ENCODE results near the gene NPPC. TPM values are rescaled to one million over a fixed set of nuclear protein-coding genes. Genes with fewer than 3 reads are reported as not detected.

The NPPC gene
- total RNA-seq, 1 donor from 2014 or later = 0.66 TPM

DNA sequence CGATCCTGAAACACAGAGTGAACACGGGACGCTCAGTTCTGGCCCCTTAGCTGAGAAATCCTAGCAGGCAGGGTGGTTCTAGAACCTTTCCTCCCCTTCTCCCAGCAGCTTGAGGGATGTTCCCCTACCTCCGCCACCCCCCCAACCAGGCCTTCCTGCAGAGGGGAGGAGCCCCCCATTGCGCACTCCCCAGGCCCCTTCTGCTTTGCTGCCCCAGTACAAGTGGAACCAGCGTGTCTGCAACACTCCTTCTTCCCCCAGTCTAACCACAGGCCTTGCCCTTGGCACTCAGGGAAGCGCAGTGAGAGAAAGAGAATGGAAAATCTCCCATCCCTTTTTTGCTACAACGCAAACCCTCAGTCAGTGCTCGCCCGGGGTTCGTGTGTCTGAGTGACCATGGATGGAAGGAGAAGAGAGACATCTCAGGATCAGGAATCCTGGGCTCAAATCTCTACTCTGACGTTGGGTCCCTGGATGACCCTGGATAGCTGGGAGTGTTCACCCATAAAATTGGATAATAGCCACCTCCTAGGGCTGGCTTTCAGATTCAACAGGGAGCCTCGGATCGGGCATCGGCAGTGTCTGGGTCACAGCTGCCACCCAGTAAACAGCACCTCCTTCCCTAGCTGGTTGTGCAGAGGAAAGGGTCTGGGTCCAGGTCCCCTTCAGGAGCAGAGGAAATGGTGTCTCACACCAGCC is 3.7 kb downstream of the NPPC start:
- H3K79me2 ChIP-seq (ENCODE audit: insufficient read depth, low read length) = no peaks in the 10 kb centered on the region
- H3K36me3 ChIP-seq (ENCODE audit: insufficient read depth, low read length) = no peaks in the 10 kb centered on the region
- peaks cover 49% of the 10 kb centered on the region for H3K27me3 ChIP-seq (ENCODE audit: insufficient read depth, low read length)
- H2AFZ ChIP-seq (ENCODE audit: low read depth, low read length) = no peak overlapping the region
- H3K4me3 ChIP-seq (ENCODE audit: insufficient read depth, low read depth, low read length) = no peak overlapping the region
- Mint-ChIP-seq H3K36me3 (ENCODE audit: low read depth, unreplicated experiment) (no peaks in the 10 kb centered on the region), H3K27me3 (ENCODE audit: low read depth, unreplicated experiment) (peaks cover 63% of the 10 kb centered on the region), H3K27ac (ENCODE audit: unreplicated experiment) (no peak overlapping the region), H3K9me3 (ENCODE audit: unreplicated experiment) (peaks cover 2% of the 10 kb centered on the region), H3K4me3 (ENCODE audit: unreplicated experiment) (no peak overlapping the region), H3K4me1 (ENCODE audit: low read depth, unreplicated experiment) (no peaks in the 10 kb centered on the region)
- H4K20me1 ChIP-seq (ENCODE audit: insufficient read depth, low read length) = no peaks in the 10 kb centered on the region
- H3K27ac ChIP-seq (ENCODE audit: low read depth, low read length) = no peak overlapping the region
- H3K9me3 ChIP-seq (ENCODE audit: insufficient read depth, low read depth, low read length) = no peaks in the 10 kb centered on the region
- no peak overlapping the region for H3K9ac ChIP-seq (ENCODE audit: low read length)
- DNase-seq (ENCODE audit: low read depth) (no peak), FAIRE-seq (no peak)
- no peak overlapping the region for H3K4me2 ChIP-seq (ENCODE audit: low read length)
- TF ChIP-seq CTCF (IDR thresholded peaks at IDR 0.05; ENCODE audit: insufficient read depth, low read depth, low read length) (no peak), EZH2 (IDR thresholded peaks at IDR 0.05; ENCODE audit: insufficient read depth, low read length) (no peak)
- peaks cover 12% of the 10 kb centered on the region for H3K4me1 ChIP-seq (ENCODE audit: insufficient read depth, low read length)

DNA sequence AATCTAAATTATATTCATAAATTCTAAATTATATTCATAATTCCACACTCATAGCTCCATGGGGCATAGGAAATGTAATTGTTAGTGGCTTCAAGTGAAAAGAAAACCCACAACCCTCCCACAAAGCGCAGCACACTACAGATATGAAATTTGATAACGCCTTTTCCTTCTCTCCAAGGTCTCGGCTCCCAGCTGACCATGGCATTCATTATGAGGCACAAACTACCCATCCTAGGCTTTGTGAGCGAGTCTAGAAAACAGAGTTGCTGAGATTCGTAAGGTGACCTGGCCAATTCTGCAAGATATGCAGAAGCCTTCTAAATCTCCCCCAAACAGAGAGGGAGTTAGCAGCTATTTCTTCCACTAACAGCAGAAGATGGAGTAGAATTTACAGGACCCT is 5.4 kb downstream of the NPPC start:
- no peak overlapping the region for H3K4me3 ChIP-seq (ENCODE audit: insufficient read depth, low read depth, low read length)
- H2AFZ ChIP-seq (ENCODE audit: low read depth, low read length) = no peak overlapping the region
- no peak overlapping the region for H3K4me2 ChIP-seq (ENCODE audit: low read length)
- Mint-ChIP-seq H3K27me3 (ENCODE audit: low read depth, unreplicated experiment) (peaks cover 64% of the 10 kb centered on the region), H3K4me1 (ENCODE audit: low read depth, unreplicated experiment) (no peaks in the 10 kb centered on the region), H3K4me3 (ENCODE audit: unreplicated experiment) (no peak overlapping the region), H3K9me3 (ENCODE audit: unreplicated experiment) (peaks cover 2% of the 10 kb centered on the region), H3K27ac (ENCODE audit: unreplicated experiment) (no peak overlapping the region), H3K36me3 (ENCODE audit: low read depth, unreplicated experiment) (no peaks in the 10 kb centered on the region)
- H3K4me1 ChIP-seq (ENCODE audit: insufficient read depth, low read length) = peaks cover 1% of the 10 kb centered on the region
- H3K36me3 ChIP-seq (ENCODE audit: insufficient read depth, low read length) = no peaks in the 10 kb centered on the region
- no peak for TF ChIP-seq CTCF (IDR thresholded peaks at IDR 0.05; ENCODE audit: insufficient read depth, low read depth, low read length)
- no peak for TF ChIP-seq EZH2 (IDR thresholded peaks at IDR 0.05; ENCODE audit: insufficient read depth, low read length)
- FAIRE-seq = no peak
- H4K20me1 ChIP-seq (ENCODE audit: insufficient read depth, low read length) = no peaks in the 10 kb centered on the region
- H3K9me3 ChIP-seq (ENCODE audit: insufficient read depth, low read depth, low read length) = no peaks in the 10 kb centered on the region
- no peaks in the 10 kb centered on the region for H3K79me2 ChIP-seq (ENCODE audit: insufficient read depth, low read length)
- H3K27me3 ChIP-seq (ENCODE audit: insufficient read depth, low read length) = peaks cover 48% of the 10 kb centered on the region
- H3K27ac ChIP-seq (ENCODE audit: low read depth, low read length) = no peak overlapping the region
- H3K9ac ChIP-seq (ENCODE audit: low read length) = no peak overlapping the region
- no peak for DNase-seq (ENCODE audit: low read depth)

- Histone ChIP-seq H3K4me1 (ENCODE audit: insufficient read depth, low read length) (no peaks in the 10 kb centered on the region), H3K27ac (ENCODE audit: low read depth, low read length) (no peak overlapping the region), H3K4me2 (ENCODE audit: low read length) (no peak overlapping the region), H3K36me3 (ENCODE audit: insufficient read depth, low read length) (no peaks in the 10 kb centered on the region), H3K79me2 (ENCODE audit: insufficient read depth, low read length) (no peaks in the 10 kb centered on the region), H3K4me3 (ENCODE audit: insufficient read depth, low read depth, low read length) (no peak overlapping the region), H3K9me3 (ENCODE audit: insufficient read depth, low read depth, low read length) (no peaks in the 10 kb centered on the region), H2AFZ (ENCODE audit: low read depth, low read length) (no peak overlapping the region), H4K20me1 (ENCODE audit: insufficient read depth, low read length) (no peaks in the 10 kb centered on the region), H3K9ac (ENCODE audit: low read length) (no peak overlapping the region), H3K27me3 (ENCODE audit: insufficient read depth, low read length) (peaks cover 45% of the 10 kb centered on the region)
- Mint-ChIP-seq H3K27ac (ENCODE audit: unreplicated experiment) (no peak overlapping the region), H3K36me3 (ENCODE audit: low read depth, unreplicated experiment) (no peaks in the 10 kb centered on the region), H3K4me3 (ENCODE audit: unreplicated experiment) (no peak overlapping the region), H3K27me3 (ENCODE audit: low read depth, unreplicated experiment) (peaks cover 67% of the 10 kb centered on the region), H3K4me1 (ENCODE audit: low read depth, unreplicated experiment) (no peaks in the 10 kb centered on the region), H3K9me3 (ENCODE audit: unreplicated experiment) (peaks cover 2% of the 10 kb centered on the region)
- DNase-seq (ENCODE audit: low read depth) (no peak), FAIRE-seq (no peak)
- no peak for TF ChIP-seq EZH2 (IDR thresholded peaks at IDR 0.05; ENCODE audit: insufficient read depth, low read length)
- TF ChIP-seq CTCF (IDR thresholded peaks at IDR 0.05; ENCODE audit: insufficient read depth, low read depth, low read length) = no peak
Measured at GRCh38 chr2:231920366-231920765, 5.8 kb downstream of the NPPC start.

Measured in astrocyte (in vitro differentiated cells and primary cell).